ENCODE measurements around the gene MIXL1. TPM values are rescaled to one million over a fixed set of nuclear protein-coding genes. Genes with fewer than 3 reads are reported as not detected.

The MIXL1 gene
- total RNA-seq, 2 experiments from 2014 or later = 0.82 to 2.7 TPM

GRCh38 chr1:226239421-226239820, 16.0 kb downstream of the MIXL1 start:
- CTCF ChIA-PET (ENCODE audit: unreplicated experiment) = no interaction called here
- TF ChIP-seq CTCF (conservative IDR thresholded peaks at IDR 0.05; ENCODE audit: low read length) (no peak), EZH2phosphoT487 (IDR thresholded peaks at IDR 0.05; ENCODE audit: borderline replicate concordance, low read depth, low read length) (no peak)
- no peaks in the 10 kb centered on the region for H3K9me3 ChIP-seq (ENCODE audit: low read length)
- H3K4me1 ChIP-seq (ENCODE audit: insufficient read depth, low read length, poor library complexity, severe bottlenecking) = peaks cover 40% of the 10 kb centered on the region
- no peaks in the 10 kb centered on the region for H4K20me1 ChIP-seq (ENCODE audit: insufficient read depth, low read length)
- no peaks in the 10 kb centered on the region for H3K79me2 ChIP-seq (ENCODE audit: insufficient read depth, low read depth, low read length)
- no peak overlapping the region for H3K4me2 ChIP-seq (ENCODE audit: low read length)
- BruUV-seq (replicated peaks) = no TSS peak
- H3K27ac ChIP-seq (ENCODE audit: low read depth, low read length, poor library complexity, severe bottlenecking) = no peak overlapping the region
- H3K9me2 ChIP-seq (ENCODE audit: insufficient read depth, low read length) = no peaks in the 10 kb centered on the region
- no peak overlapping the region for H2AFZ ChIP-seq (ENCODE audit: low read length)
- H3K36me3 ChIP-seq (ENCODE audit: insufficient read depth, low read length) = peaks cover 69% of the 10 kb centered on the region
- intact Hi-C loops (cut with micrococcal nuclease; ENCODE audit: unreplicated experiment) = no loop called here
- POLR2A ChIA-PET = interaction anchor here (1.0 to 1.1 kb wide), 2 partner anchors 11 to 94 kb away, joined by 3 read pairs; no protein-coding TSS in a partner anchor
- DNase-seq (ENCODE audit: low spot score) = no peak
- H3K4me3 ChIP-seq (ENCODE audit: low read depth, low read length, poor library complexity, severe bottlenecking) = no peak overlapping the region

DNA sequence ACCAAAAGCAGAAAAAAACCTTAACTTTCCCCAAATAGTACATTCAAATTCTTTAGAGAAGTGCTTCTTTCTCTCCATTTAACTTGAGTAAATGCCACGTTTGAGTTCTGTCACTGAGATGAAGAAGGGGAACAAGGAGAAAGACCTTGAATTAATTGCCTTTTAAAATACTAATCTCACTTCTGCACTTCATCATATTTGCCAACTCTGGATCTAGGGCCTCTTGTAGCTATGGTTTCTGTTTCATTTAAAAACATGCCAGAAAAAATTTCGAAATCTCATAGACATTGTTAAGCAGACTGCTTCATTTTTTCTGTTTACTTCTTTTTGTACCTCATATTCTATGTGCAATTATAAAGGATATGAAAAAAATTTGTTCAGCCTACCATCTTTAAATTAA, 24.6 kb downstream of the MIXL1 start:
- BruUV-seq (replicated peaks) = no TSS peak

More for the DNA sequence above, 24.6 kb downstream of the MIXL1 start:
- H3K4me3 ChIP-seq (ENCODE audit: low read depth, low read length, poor library complexity, severe bottlenecking) = no peak overlapping the region
- H3K4me1 ChIP-seq (ENCODE audit: insufficient read depth, low read length, poor library complexity, severe bottlenecking) = peaks cover 18% of the 10 kb centered on the region
- H2AFZ ChIP-seq (ENCODE audit: low read length) = no peak overlapping the region
- no peaks in the 10 kb centered on the region for H4K20me1 ChIP-seq (ENCODE audit: insufficient read depth, low read length)
- no peaks in the 10 kb centered on the region for H3K9me2 ChIP-seq (ENCODE audit: insufficient read depth, low read length)
- intact Hi-C loops (cut with micrococcal nuclease; ENCODE audit: unreplicated experiment) = no loop called here
- CTCF ChIA-PET (ENCODE audit: unreplicated experiment) = interaction anchor here (1.0 kb wide), 1 partner anchor 124 kb away, joined by 3 read pairs; no protein-coding TSS in a partner anchor
- POLR2A ChIA-PET = interaction anchor here (0.7 kb wide), 1 partner anchor 19 kb away, joined by 4 read pairs; no protein-coding TSS in a partner anchor
- H3K36me3 ChIP-seq (ENCODE audit: insufficient read depth, low read length) = peaks cover 81% of the 10 kb centered on the region
- no peak for DNase-seq (ENCODE audit: low spot score)
- 0 out of 2 replicates have a peak, but pooled peaks cover 4% of the 10 kb centered on the region for H3K79me2 ChIP-seq (ENCODE audit: insufficient read depth, low read depth, low read length)
- peak overlapping the region; percentile 12 for H3K27ac ChIP-seq (ENCODE audit: low read depth, low read length, poor library complexity, severe bottlenecking)
- no peaks in the 10 kb centered on the region for H3K9me3 ChIP-seq (ENCODE audit: low read length)
- H3K4me2 ChIP-seq (ENCODE audit: low read length) = peak overlapping the region; percentile 13; the same call in 1 of the 2 replicates
- no peak for TF ChIP-seq EZH2phosphoT487 (IDR thresholded peaks at IDR 0.05; ENCODE audit: borderline replicate concordance, low read depth, low read length)
- no peak for TF ChIP-seq CTCF (conservative IDR thresholded peaks at IDR 0.05; ENCODE audit: low read length)
